G401 (cell line): Measurements from ENCODE around the gene ITGA1. TPM values are rescaled to one million over a fixed set of nuclear protein-coding genes. Genes with fewer than 3 reads are reported as not detected.

Experiments used
- DNase-seq: peaks from one replicate; pipeline ENCODE4 v3.0.0-alpha.2; 2015; ENCODE audit warnings: low spot score
- in situ Hi-C: cut with HindIII; loops from 2 replicates; pipeline ENCODE4 v1.10.0; 2016; ENCODE audit warnings: low sequenced_read_pairs, mixed read lengths
- total RNA-seq: library from RNA; depleted of rRNA; stranded (reverse); fragments of >200 nt; shearing (Covaris generic); gene quantifications from 2 replicates; pipeline ENCODE4 v1.2.3, GENCODE V29; 2014

Gene ITGA1
- total RNA-seq, 1 experiment from 2014 or later: not detected

DNA sequence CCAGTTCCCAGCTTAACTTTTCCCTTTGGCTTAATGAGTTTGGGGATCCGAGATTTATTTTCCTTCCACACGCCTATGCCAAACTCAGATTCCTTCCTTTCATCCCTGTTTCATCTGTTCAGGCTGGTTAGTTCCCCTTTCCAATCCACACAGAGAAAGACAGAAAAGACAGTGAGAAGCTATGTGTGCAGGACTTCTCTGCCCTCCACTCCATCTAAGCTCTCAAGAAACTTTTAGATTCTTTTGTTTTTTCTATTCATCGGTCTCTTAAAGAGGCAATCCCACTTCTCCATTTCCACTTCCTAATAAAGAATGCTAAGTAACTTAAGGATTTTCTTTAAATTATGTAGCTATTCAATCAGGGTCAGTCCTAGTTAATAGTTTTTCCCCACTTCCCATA lies 11.2 kb downstream of the ITGA1 start:
- no peak for DNase-seq
- in situ Hi-C loops: no loop called here

DNA sequence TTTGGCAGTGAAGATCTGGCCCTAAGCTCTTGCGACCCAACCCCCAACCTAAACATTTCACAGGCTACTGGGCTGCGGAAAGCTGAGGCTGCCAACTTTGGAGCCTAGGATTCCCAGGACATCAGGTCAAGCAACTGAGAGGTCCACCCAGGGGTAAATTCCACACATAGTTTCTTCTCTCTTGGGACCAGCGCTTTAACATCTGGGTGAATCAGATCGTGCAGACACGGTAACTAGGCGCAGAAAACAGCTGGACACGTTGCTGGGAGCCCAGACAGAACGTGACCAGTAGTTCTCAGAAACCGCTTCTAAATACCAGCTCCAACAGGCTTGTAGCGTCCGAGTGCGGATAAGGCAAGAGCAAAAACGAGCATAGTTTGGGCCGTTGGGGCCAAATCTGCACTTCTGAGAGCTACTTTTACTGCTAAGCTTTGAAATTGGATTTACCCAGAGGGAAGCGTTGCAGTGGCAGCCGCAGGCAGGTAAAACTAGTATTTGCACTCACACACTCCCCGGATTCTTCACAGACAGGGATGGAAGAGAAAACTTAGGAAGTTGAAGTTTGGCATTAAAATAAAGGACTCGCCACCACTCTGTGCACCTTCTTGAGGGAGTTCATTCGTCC lies 11.8 kb downstream of the ITGA1 start:
- in situ Hi-C loops: no loop called here

DNA sequence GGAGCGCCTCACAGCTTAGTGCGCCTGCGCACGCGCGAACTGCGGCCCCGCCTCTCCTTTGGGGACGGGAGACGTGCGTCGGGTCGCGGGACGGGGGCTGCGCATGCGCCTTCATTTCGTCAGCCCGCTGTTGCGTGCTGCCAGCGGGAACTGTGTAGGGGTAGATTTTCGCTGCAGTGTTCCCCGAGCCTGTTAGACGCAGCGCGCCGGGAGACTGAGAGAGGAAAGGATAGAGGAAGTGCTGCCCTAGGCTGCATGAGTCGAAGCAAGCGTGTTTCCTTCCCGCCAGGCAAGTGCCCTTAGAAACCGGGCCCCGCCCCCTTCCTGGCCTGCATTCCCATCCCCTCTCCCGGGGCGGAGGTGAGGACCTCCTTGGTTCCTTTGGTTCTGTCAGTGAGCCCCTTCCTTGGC lies 12.3 kb downstream of the ITGA1 start:
- peak; percentile 93 for DNase-seq
- in situ Hi-C loops: no loop called here

More for the DNA sequence above, 11.8 kb downstream of the ITGA1 start:
- DNase-seq: peak; percentile 44

DNA sequence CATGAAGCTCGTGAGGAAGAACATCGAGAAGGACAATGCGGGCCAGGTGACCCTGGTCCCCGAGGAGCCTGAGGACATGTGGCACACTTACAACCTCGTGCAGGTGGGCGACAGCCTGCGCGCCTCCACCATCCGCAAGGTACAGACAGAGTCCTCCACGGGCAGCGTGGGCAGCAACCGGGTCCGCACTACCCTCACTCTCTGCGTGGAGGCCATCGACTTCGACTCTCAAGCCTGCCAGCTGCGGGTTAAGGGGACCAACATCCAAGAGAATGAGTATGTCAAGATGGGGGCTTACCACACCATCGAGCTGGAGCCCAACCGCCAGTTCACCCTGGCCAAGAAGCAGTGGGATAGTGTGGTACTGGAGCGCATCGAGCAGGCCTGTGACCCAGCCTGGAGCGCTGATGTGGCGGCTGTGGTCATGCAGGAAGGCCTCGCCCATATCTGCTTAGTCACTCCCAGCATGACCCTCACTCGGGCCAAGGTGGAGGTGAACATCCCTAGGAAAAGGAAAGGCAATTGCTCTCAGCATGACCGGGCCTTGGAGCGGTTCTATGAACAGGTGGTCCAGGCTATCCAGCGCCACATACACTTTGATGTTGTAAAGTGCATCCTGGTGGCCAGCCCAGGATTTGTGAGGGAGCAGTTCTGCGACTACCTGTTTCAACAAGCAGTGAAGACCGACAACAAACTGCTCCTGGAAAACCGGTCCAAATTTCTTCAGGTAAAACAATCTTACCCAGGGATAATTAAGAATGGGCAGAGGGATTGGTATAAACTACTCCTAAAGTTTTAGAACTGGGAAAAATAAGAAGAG lies 12.9 kb downstream of the ITGA1 start:
- DNase-seq: peak; percentile 67
- in situ Hi-C loops: no loop called here

DNA sequence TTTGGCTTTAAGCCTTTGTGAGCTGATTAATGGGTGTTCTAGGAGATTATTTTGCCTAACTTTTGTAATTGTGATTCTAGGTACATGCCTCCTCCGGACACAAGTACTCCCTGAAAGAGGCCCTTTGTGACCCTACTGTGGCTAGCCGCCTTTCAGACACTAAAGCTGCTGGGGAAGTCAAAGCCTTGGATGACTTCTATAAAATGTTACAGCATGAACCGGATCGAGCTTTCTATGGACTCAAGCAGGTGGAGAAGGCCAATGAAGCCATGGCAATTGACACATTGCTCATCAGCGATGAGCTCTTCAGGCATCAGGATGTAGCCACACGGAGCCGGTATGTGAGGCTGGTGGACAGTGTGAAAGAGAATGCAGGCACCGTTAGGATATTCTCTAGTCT lies 13.6 kb downstream of the ITGA1 start:
- in situ Hi-C loops: no loop called here
- DNase-seq: peak; percentile 12

DNA sequence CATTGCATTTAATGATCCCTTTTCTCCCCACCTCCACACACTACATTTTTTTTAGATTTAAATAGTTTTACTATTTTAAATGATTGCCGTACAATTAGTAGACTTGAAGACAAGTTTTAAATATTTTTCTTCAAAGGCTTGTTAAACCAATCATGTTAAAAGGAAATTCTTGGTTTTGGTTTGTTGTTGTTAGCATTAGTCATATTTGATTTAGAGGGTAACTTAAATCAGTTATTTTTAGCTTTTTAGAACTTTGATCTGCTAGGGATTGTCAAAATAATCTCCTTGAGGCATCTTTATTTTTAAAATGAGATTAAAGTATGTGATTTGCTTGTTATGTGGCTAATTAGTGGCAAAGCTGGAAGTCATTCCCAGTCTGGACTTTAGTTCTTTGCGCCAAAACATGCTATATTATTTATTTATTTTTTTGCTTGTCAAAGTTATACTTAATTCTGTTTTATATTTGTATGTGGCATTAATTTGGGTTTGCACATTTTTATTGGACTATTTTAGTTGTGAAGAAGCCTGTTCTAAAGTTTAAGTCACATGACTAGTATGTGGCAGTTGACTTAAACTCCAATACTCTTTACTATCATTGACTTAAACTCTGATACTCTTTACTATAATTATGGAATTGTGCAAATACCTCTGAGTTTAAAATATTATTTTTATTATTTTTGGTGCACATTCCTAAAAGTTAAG lies 14.7 kb downstream of the ITGA1 start:
- DNase-seq: no peak
- in situ Hi-C loops: no loop called here

DNA sequence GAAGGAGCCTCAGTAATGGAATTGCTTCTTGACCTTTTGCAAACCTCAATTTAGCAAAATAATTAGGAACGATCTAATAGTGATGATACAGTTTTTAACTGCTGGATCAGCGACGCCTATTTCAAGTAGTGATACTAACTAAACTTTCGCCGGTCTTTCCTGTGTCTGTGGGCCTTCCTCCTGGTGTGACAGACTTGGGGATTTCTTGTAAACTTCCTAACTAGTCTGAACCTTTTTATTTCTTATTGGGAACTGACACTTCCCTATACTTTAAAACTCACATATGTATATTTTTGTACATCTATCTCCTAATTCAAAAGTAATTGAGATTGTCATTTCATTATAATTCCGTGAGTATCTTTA lies 15.2 kb downstream of the ITGA1 start:
- no peak for DNase-seq
- in situ Hi-C loops: no loop called here

DNA sequence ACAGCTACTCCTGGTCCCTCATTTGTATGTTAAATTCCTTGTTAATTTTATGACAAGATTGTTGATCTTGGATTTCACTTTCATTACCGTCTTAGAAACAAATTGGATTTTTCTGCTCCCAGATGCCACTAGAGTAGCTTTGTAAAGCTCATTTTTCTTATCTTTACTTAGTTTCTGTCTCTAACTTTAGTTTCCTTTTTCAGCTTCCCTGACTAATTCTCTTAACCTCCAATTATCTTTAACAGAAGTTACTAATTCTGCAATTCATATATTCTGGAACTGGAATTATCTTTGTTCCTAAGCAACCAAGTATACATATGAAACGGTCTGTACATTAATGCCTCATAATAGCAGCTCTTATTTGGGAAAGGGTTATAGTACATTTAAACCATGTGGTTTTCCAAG lies 16.7 kb downstream of the ITGA1 start:
- no peak for DNase-seq
- in situ Hi-C loops: no loop called here

DNA sequence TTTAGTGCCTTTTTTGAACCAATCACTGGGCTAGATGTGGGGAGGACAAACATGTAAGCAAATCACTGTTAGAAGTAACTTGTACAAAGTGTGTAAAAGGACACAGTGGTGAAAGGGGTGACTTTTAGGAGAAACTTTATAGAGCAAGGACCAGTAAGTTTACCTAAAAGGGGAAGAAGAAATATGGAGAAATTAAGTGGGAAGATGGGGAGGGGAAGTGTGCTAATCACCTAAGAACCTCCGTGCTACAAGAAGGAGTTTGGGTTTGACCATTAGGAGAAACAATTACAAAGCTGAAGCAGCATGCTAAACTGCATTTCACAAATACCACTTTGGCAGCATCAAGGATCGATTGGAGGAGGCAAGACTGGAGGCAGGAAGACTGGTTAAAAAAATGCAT lies 17.3 kb downstream of the ITGA1 start:
- in situ Hi-C loops: no loop called here

DNA sequence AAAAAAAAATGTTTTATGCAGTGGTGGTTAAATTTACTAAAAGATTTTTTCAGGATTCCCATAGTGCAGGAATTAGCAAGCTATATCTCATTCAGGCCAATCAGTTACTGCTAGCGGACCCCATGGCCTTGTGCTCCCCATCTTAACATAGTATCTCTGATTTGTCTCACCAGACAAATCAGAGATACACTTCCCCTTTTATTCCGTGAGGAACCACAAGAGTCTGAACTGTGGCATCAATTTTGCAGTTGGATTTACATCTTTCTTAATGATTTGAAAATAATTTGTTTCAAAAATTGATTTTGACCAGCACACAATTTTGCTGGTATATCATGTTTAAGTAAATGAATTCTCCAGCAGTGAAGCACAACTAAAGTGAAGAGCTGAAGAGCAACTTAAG lies 17.9 kb downstream of the ITGA1 start:
- in situ Hi-C loops: no loop called here

More for the DNA sequence above, 17.3 kb downstream of the ITGA1 start:
- no peak for DNase-seq

DNA sequence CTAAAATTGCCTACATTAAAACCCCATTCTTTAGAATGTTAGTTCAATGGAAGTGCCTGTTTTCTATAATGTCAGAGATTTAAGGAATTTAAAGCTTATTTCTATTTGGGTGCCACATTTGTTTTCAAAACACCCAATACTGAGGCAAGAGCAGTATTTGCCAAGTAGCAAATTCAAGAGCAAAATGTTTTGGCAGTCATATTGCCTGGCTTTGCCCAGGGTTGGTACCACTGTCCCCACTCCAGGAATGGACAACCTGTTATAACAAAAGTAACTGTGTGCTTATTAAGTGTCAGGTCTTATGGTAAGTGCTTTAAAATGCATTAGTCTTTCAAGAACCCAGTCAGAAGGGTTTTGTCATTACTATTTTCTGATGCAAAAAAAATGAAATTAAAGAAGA lies 19.3 kb downstream of the ITGA1 start:
- DNase-seq: peak; percentile 28
- in situ Hi-C loops: no loop called here

More for the DNA sequence above, 17.9 kb downstream of the ITGA1 start:
- no peak for DNase-seq

DNA sequence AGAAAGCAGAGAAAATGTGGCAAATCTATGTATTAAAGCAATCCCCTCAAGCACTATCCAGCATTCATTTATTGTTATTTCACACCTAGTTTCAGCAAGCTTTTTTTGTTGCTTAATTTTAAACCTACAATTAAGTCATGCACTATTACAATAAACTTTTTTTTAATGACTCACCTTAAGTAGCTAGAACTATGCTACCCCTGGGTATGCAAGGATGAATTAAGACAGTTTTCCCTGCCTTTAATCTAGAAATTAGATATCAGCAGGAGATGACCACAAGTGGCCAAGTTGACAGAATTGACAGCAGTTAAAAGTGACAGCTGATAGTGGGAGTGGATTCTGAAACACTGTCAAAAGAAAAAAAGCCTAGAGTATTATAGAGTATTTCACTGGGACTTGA lies 20.0 kb downstream of the ITGA1 start:
- in situ Hi-C loops: no loop called here
- no peak for DNase-seq

DNA sequence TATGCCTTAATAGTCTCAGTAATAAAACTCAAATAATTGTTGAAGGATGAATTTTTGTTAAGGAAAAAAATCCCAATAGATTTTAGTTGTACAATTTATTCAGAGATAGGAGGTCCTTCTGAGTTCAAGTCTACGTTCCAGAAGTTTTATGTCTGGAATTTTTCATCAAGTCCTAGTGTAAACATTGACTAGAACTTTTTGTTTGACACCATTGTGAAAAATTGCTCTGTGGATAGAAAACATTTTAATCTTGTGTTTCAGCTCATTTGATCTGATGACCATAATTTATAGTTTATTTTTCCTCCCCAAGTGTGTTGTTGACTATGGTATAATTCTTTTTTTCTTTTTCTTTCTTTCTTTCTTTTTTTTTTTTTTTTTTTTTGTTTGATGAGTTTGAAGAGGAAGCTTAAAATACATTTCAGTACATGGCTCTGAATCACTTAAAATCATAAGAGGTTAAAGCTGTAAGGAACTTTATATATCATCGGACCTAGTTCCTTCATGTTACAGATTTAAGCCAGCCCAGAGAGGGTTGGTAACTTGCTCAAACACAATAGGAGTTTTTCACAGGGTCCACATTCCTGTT lies 20.7 kb downstream of the ITGA1 start:
- no peak for DNase-seq
- in situ Hi-C loops: no loop called here

DNA sequence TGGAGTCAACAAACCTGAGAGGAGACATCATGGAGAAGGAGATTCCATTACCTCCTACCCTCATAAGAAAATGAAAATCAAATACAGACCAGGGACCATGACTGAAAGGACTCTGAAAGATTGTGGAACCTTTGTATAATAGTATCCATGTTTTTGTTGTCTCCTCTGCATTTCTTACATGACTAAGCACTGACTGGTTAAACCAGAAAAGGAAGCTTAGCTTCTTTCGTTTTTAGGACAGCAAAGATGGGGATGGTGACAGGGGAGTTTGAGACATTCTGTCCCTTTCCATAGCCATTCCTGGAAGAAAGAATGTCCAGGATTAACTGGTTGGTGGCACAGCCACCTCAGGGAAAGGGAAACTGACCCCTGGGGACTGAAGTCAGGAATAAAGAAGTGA lies 22.2 kb downstream of the ITGA1 start:
- in situ Hi-C loops: no loop called here
- no peak for DNase-seq

DNA sequence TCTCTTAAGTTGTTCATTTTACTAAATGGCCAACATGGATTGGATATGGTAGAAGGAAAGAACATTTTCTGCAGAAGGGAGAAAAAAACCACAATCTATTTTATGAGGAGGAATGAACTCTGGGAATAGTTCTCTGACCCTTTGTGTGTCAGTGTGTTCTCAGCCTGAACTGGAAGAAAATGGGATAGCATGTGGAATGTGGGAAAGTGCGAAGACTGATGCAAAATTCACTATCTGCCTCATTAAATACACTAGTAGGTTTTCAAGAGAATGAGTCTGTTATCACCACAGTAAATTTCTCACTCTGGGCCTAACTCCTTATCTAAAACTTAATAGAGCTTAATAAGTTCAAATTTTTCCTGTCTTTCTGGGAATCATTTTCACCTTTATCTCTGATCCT lies 22.7 kb downstream of the ITGA1 start:
- in situ Hi-C loops: no loop called here
- no peak for DNase-seq

DNA sequence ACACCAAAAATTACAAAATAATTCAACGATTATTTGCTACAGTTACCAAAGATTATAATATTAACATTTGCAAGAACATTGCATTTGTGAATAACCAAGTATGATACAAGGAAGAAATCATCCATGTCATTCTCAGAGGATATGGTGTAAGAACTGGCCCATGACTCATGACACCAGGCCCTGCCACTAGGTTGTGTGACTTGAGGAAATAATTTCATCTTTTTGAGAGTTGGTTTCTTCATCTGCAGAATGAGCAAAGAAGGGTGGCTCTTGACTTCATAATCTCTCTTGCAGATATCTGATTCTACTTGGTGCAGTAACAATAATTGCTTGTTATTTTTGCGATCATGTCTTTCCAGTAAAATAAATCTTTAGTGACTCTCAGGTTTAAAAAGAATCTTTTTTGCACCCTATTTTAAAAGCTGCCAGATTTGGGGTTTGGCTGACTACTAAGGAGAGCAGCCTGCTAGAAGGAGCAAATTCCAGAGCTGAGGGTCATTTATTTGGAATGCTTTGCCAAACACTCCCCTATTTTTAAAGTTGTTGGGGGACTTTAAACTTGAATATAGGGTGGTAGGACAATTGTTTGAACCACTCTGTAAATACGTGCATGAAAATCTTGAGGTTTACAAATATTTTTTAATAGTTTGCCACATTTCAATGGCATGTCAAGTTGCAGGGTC lies 23.5 kb downstream of the ITGA1 start:
- DNase-seq: no peak

DNA sequence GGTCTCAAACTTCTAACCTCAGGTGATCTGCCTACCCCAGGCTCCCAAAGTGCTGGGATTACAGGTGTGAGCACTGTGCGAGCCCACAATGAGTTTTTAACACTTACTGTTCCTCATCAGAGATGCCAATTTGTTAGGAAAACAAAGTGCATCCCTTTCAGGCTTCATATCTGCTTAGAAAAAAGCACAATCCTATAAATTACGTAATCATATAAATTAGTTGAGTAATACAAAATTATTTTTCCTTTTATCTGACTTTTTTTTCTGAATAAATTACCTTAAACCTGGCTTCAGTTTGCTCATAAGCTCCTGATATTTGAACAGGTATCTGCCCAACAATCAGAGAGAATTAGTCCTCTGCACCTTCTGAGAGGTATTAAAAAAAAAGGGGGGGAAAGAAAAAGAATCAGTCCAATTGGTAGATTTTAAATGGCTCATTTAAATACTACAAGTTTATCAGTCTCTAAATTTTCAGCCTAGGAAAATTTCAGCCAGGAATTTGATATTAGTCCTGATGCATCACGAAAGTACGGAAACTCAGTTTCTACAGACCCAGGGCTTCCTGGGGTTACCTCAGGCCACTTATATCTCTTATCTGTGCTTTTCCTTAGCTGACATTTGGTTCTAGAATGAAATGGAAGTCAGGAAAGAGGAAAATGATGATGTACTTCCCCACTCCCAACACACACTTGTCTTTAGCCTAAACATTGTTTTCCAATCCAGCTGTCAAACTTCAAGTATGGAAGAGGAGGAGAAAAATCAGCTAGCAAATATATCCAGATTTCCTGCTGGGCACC lies 26.8 kb downstream of the ITGA1 start:
- DNase-seq: no peak
- in situ Hi-C loops: no loop called here

More for the DNA sequence above, 23.5 kb downstream of the ITGA1 start:
- in situ Hi-C loops: no loop called here

DNA sequence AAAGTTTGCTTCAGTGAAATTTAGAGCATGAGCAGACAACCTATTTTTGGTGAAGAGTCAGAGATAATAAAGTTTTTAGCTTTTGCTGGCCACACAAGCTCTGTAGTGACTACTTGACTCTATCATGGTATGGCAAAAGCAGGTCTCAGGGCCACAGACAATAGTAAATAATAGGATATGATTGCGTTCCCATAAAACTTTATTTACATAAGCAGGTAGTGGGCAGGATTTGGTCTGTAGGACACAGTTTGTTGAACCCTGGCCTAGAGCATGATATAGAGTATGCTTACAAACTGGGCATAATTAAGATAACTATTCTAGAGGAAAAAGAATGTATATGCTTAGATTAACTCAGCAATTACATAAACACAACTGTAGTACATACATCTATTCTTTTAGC lies 30.1 kb downstream of the ITGA1 start:
- in situ Hi-C loops: no loop called here
- DNase-seq: no peak

DNA sequence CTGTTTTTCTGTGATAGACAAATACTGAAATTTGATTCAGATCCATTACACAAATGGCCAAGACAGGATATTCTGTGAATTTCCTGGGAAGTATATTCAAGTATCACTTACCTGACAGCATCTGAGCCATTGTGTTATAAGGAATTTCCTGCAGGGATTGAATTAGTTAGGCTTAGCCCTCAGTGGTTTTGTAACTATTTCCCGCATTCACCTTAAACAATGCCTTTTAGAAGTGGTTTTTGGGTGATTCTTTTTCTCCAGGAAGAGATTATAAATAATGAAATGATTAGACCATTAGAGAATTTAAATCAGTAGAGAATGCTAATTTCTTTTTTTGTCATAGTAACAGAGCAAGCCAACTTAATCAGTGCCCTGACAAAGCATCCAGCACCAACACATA lies 30.6 kb downstream of the ITGA1 start:
- DNase-seq: no peak
- in situ Hi-C loops: no loop called here
